Fibroblast of lung (primary cell): ENCODE data around the gene EEF1G. TPM values are rescaled to one million over a fixed set of nuclear protein-coding genes. Genes with fewer than 3 reads are reported as not detected.
"Not testable (repeated sequence)": the region's sequence is repeated elsewhere in the genome, so short reads cannot be mapped to it uniquely, and the experiment has no call there.

Experiments used
- DNase-seq, 2 donors: peaks; one replicate each; pipeline versions ENCODE4 v3.0.0 to v3.0.0-alpha.2; 2010; ENCODE audit warnings: low read depth in 2 of 2
- H2AFZ ChIP-seq: 2 replicates; pipeline ENCODE4 v1.5.1; 2012; ENCODE audit warnings: low read length, control low read depth, inconsistent platforms
- H3K27ac ChIP-seq: 2 replicates; pipeline ENCODE4 v1.5.1; 2011; ENCODE audit warnings: low read length, control low read depth; ENCODE audit not compliant: insufficient read depth
- H3K27me3 ChIP-seq: 2 replicates; pipeline ENCODE4 v1.5.1; 2011; ENCODE audit warnings: mild to moderate bottlenecking, low read length; ENCODE audit not compliant: control insufficient read depth, insufficient read depth
- H3K36me3 ChIP-seq: 2 replicates; pipeline ENCODE4 v1.5.1; 2011; ENCODE audit warnings: low read length; ENCODE audit not compliant: control insufficient read depth, insufficient read depth
- H3K4me1 ChIP-seq: 2 replicates; pipeline ENCODE4 v1.5.1; 2011; ENCODE audit warnings: low read length; ENCODE audit not compliant: control insufficient read depth, insufficient read depth; ENCODE audit errors: extremely low read depth
- H3K4me2 ChIP-seq: 2 replicates; pipeline ENCODE4 v1.5.1; 2011; ENCODE audit warnings: low read length, control low read depth; ENCODE audit not compliant: insufficient read depth; ENCODE audit errors: extremely low read depth
- H3K4me3 ChIP-seq, 4 experiments: fragments of 200-600 bp in 1 of 4; sonication (generic) in 1 of 4; replicated peaks in 1 of 4; 2 replicates each; pipeline ENCODE4 v1.5.1; 2011 to 2016; ENCODE audit warnings: low read length in 4 of 4, low read depth in 3 of 4, mild to moderate bottlenecking in 3 of 4, control low read depth in 2 of 4, inconsistent platforms in 1 of 4, mixed read lengths in 1 of 4; ENCODE audit not compliant: insufficient read depth in 1 of 4; ENCODE audit errors: control extremely low read depth in 1 of 4
- H3K79me2 ChIP-seq: 2 replicates; pipeline ENCODE4 v1.5.1; 2012; ENCODE audit warnings: mild to moderate bottlenecking, low read length, inconsistent platforms; ENCODE audit not compliant: control insufficient read depth, insufficient read depth
- H3K9ac ChIP-seq: 2 replicates; pipeline ENCODE4 v1.5.1; 2011; ENCODE audit warnings: mild to moderate bottlenecking, low read length, control low read depth; ENCODE audit not compliant: insufficient read depth
- H3K9me3 ChIP-seq: 2 replicates; pipeline ENCODE4 v1.5.1; 2012; ENCODE audit warnings: low read depth, low read length; ENCODE audit not compliant: control insufficient read depth, insufficient read depth
- H4K20me1 ChIP-seq: 2 replicates; pipeline ENCODE4 v1.5.1; 2011; ENCODE audit warnings: low read length; ENCODE audit not compliant: control insufficient read depth, insufficient read depth; ENCODE audit errors: extremely low read depth
- EZH2 ChIP-seq: IDR thresholded peaks from 2 replicates; pipeline ENCODE4 v1.5.1; 2012; ENCODE audit warnings: low read length, control low read depth, mild to moderate bottlenecking; ENCODE audit errors: missing control alignments
- polyA plus RNA-seq, 2 donors: library from polyadenylated mRNA; depleted of rRNA in 1 of 2; stranded (reverse) in 1 of 2; unstranded in 1 of 2; fragments of >200 nt; gene quantifications; 2 replicates each; pipeline ENCODE4 v1.2.1, GENCODE V29; 2011 to 2012; ENCODE audit warnings: missing spikeins in 1 of 2
- total RNA-seq: library from RNA; depleted of rRNA; stranded (reverse); fragments of >200 nt; gene quantifications from 2 replicates; pipeline ENCODE4 v1.2.1, GENCODE V29; 2014
- TF ChIP-seq, protein P1 (sequence below), 2 donors: IDR thresholded peaks in 1 of 2; conservative IDR thresholded peaks in 1 of 2; 1 replicate in 1 of 2; 2 replicates in 1 of 2; pipeline ENCODE4 v1.5.1; 2011 to 2012; ENCODE audit warnings: low read length in 2 of 2, control low read depth in 1 of 2, inconsistent platforms in 1 of 2, low read depth in 1 of 2, mild to moderate bottlenecking in 1 of 2

The EEF1G gene
- total and polyA plus RNA-seq, 2 donors (not counting 1 experiment from before 2014, with no cell fraction given) = 1,308 to 1,405 TPM

DNA sequence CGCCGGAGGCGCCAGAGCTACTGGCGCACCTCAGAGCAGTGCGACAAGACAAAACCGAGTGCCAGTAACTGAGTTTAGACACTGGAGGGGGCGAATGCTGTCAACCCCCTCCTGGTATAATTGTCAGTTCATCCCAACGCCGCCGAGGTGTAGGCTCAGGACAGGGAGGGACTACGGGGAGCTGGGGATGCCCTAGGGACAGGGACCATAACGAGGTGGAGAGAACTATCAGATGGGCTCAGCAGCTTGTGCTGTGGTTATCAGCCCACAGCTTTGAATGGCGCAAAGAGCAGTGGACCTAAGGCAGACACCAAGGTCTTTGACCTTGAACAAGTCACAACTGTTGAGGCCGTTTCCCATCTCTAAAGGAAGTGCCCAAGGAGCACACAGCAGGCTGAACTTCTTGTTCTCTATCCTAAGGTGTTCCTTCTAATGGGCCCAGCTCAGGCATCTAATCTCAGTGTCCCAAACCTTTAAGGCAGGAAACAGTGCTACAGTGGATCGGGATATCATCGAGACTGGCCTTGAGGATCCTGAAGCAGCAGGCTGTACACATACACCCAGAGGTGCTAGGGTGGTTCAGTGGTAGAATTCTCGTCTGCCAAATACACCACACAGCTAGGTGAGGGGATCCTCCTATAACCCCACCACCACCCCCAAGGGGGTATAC, 18.6 kb upstream of the EEF1G start:
- H3K4me2 ChIP-seq = peak overlapping the region; percentile 99
- no peaks in the 10 kb centered on the region for H3K9me3 ChIP-seq
- no peaks in the 10 kb centered on the region for H4K20me1 ChIP-seq
- H3K4me1 ChIP-seq = peaks cover 10% of the 10 kb centered on the region
- peak overlapping the region; percentile 85 for H2AFZ ChIP-seq
- no peak for DNase-seq
- H3K27ac ChIP-seq = peak overlapping the region; percentile 91
- H3K79me2 ChIP-seq = peaks cover 9% of the 10 kb centered on the region
- no peak for TF ChIP-seq EZH2
- TF ChIP-seq, protein P1, sequence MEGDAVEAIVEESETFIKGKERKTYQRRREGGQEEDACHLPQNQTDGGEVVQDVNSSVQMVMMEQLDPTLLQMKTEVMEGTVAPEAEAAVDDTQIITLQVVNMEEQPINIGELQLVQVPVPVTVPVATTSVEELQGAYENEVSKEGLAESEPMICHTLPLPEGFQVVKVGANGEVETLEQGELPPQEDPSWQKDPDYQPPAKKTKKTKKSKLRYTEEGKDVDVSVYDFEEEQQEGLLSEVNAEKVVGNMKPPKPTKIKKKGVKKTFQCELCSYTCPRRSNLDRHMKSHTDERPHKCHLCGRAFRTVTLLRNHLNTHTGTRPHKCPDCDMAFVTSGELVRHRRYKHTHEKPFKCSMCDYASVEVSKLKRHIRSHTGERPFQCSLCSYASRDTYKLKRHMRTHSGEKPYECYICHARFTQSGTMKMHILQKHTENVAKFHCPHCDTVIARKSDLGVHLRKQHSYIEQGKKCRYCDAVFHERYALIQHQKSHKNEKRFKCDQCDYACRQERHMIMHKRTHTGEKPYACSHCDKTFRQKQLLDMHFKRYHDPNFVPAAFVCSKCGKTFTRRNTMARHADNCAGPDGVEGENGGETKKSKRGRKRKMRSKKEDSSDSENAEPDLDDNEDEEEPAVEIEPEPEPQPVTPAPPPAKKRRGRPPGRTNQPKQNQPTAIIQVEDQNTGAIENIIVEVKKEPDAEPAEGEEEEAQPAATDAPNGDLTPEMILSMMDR (conservative IDR thresholded peaks at IDR 0.05 in 1 of 2, IDR thresholded peaks at IDR 0.05 in 1 of 2; ENCODE audit: low read depth in 1 of 2, low read length in 2 of 2) = no peak
- no peaks in the 10 kb centered on the region for H3K27me3 ChIP-seq
- H3K36me3 ChIP-seq = peaks cover 19% of the 10 kb centered on the region
- H3K4me3 ChIP-seq = peak overlapping the region; percentile 60 to 84 (median 64)
- H3K9ac ChIP-seq = peak overlapping the region; percentile 70

DNA sequence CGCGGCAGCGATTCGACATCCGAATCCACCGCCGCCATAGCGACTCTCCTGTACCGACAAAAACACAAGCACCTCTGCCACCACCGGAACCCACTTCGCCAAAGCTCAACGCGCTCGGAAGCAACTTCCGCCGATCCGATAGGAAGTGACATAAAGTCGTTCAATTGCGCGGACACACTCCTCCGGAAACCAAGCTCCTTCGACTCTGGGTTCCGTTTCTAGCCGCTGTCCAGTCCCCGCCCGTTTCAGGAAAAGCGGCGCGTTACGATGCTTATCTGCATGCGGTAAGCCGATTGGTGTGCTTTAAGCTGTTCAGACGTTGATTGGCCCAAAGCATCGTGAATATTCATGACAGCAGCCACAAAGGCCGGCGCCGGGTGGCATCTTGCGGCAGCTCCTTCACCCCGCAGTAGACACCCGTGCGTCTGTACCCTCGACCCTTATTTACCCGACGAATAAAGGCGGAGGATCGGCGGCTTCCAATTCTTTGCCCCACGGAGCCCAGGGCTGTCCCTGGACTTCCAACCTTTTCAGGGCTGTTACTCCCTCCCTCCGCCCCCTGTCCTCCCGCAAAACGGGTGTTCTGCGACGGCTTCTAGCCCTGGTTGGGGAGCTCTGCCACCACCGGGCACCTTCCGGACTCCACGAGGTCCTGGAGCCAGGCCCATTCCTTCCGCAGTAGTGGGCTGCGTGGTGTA, 17.9 kb upstream of the EEF1G start, which contains the start of gene TUT1:
Gene TUT1 (minus strand): TSS at position 76 of the 698 bp plus-strand sequence. CDS start 38 bp downstream, at position 38.
- peaks cover 16% of the 10 kb centered on the region for H3K36me3 ChIP-seq
- DNase-seq = peak; percentile 99 to 100
- H3K4me3 ChIP-seq = peak within 1 kb of the TSS; percentile 83 to 90 (median 84)
- H3K4me2 ChIP-seq = peak within 1 kb of the TSS; percentile 99
- H3K9ac ChIP-seq = peak within 1 kb of the TSS; percentile 80
- peak within 1 kb of the TSS; percentile 91 for H3K27ac ChIP-seq
- peak within 1 kb of the TSS; percentile 85 for H2AFZ ChIP-seq
- H4K20me1 ChIP-seq = no peaks in the 10 kb centered on the region
- no peaks in the 10 kb centered on the region for H3K9me3 ChIP-seq
- H3K4me1 ChIP-seq = peaks cover 10% of the 10 kb centered on the region
- H3K79me2 ChIP-seq = peaks cover 8% of the 10 kb centered on the region
- no peaks in the 10 kb centered on the region for H3K27me3 ChIP-seq
- TF ChIP-seq, protein P1 (conservative IDR thresholded peaks at IDR 0.05 in 1 of 2, IDR thresholded peaks at IDR 0.05 in 1 of 2; ENCODE audit: low read depth in 1 of 2, low read length in 2 of 2) = no peak
- no peak for TF ChIP-seq EZH2

DNA sequence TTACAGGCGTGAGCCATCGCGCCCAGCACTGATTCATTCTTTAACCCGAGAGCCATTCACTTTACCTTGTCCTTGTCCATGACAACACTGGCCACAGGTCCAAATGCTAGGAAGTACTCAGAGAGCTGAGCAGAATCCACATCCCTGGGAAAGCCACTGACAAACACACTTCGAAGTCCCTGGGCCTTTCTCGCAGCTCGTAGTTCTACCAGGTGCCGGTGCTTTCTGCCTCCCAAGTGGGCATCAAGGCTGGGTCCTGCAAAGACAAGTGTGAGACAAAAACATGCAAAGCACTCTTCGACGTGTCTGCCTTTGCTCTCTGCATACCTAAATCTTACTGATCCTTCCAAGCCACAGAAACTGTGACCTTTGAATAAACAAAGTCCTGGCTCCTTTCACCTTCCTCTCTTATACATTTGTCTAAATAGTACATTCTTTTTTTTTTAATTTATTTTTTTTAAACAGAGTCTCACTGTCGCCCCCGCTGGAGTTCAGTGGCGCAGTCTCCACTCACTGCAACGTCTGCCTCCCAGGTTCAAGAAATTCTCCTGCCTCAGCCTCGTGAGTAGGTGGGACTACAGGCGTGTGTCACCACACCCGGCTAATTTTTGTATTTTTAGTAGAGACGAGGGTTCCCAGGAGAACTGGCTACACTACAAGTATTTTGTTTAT, 15.4 kb upstream of the EEF1G start:
- Histone ChIP-seq H4K20me1 (no peaks in the 10 kb centered on the region), H3K4me2 (no peak overlapping the region), H3K36me3 (peaks cover 9% of the 10 kb centered on the region), H2AFZ (no peak overlapping the region), H3K9me3 (no peaks in the 10 kb centered on the region), H3K4me1 (peaks cover 10% of the 10 kb centered on the region), H3K27me3 (no peaks in the 10 kb centered on the region), H3K79me2 (peaks cover 8% of the 10 kb centered on the region), H3K9ac (no peak overlapping the region), H3K27ac (no peak overlapping the region), H3K4me3 (no peak overlapping the region)
- peak in 1 of 2 donors; percentile 21 for DNase-seq
- no peak for TF ChIP-seq EZH2
- TF ChIP-seq, protein P1 (conservative IDR thresholded peaks at IDR 0.05 in 1 of 2, IDR thresholded peaks at IDR 0.05 in 1 of 2; ENCODE audit: low read depth in 1 of 2, low read length in 2 of 2) = peak; percentile 22 to 44

DNA sequence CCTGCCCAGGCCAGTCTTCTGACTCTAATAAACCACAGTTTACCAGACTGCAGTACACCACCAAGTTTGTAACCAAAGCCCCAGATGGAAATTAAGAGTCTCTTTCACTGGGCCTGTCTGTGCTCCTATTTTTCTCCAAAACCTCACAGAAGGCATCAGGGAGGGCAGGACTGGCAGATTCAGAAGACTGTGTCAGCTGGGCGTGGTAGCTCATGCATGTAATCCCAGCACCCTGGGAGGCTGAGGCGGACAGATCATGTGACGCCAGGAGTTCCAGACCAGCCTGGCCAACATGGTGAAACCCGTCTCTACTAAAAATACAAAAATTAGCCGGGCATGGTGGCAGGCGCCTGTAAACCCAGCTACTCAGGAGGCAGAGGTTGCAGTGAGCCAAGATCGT, 11.7 kb upstream of the EEF1G start:
- not testable (repeated sequence) for H3K9ac ChIP-seq, H3K27me3 ChIP-seq, DNase-seq, H2AFZ ChIP-seq, H3K4me2 ChIP-seq, H3K4me3 ChIP-seq, H3K36me3 ChIP-seq, H3K27ac ChIP-seq, H3K9me3 ChIP-seq, H3K4me1 ChIP-seq, H4K20me1 ChIP-seq, H3K79me2 ChIP-seq
